Caco-2 (cell line): ENCODE results near the gene RNASET2. TPM values are rescaled to one million over a fixed set of nuclear protein-coding genes. Genes with fewer than 3 reads are reported as not detected.

Experiments
- BruUV-seq: library from RNA; stranded (reverse); fragments of 400-500 nt; replicated peaks from 2 replicates; lab custom pipeline; 2021; lab: Mats Ljungman, UMichigan
- CTCF ChIA-PET: fragments of 300-600 bp; sonication (Branson Sonifier 250); formaldehyde crosslinking; loops from one replicate; lab custom pipeline; 2022; ENCODE audit warnings: antibody characterized with exemption; lab: Charles Lee
- POLR2A ChIA-PET: fragments of 300-600 bp; sonication (Branson Sonifier 250); formaldehyde crosslinking; loops from one replicate; lab custom pipeline; 2022; ENCODE audit warnings: antibody characterized with exemption; lab: Charles Lee
- DNase-seq, 2 experiments: peaks; one replicate each; pipeline versions ENCODE4 v3.0.0 to v3.0.0-alpha.2; 2020 to 2022
- H3K27me3 ChIP-seq: replicated peaks from 2 replicates; pipeline ENCODE4 v1.6.0; 2011; ENCODE audit warnings: low read length; ENCODE audit not compliant: control insufficient read depth, insufficient read depth
- H3K36me3 ChIP-seq: 2 replicates; pipeline ENCODE4 v1.5.1; 2011; ENCODE audit warnings: low read length; ENCODE audit not compliant: control insufficient read depth, insufficient read depth
- H3K4me1 ChIP-seq: fragments of 250-450 bp; sonication (Bioruptor Pico); 2 replicates; pipeline ENCODE4 v1.5.1; 2020; ENCODE audit warnings: mild to moderate bottlenecking
- H3K4me3 ChIP-seq: 2 replicates; pipeline ENCODE4 v1.5.1; 2011; ENCODE audit warnings: low read depth, mild to moderate bottlenecking, control low read depth, low read length
- H3K9me3 ChIP-seq: fragments of 250-450 bp; sonication (Bioruptor Pico); 2 replicates; pipeline ENCODE4 v1.5.1; 2020; ENCODE audit warnings: mild to moderate bottlenecking, moderate library complexity
- H3K27ac Mint-ChIP-seq: one replicate; pipeline ENCODE4 v1.8.0; 2022; ENCODE audit warnings: mixed read lengths; ENCODE audit not compliant: unreplicated experiment
- H3K27me3 Mint-ChIP-seq: one replicate; pipeline ENCODE4 v1.8.0; 2022; ENCODE audit warnings: mixed read lengths; ENCODE audit not compliant: insufficient read depth, unreplicated experiment
- H3K36me3 Mint-ChIP-seq: one replicate; pipeline ENCODE4 v1.8.0; 2022; ENCODE audit warnings: mild to moderate bottlenecking, mixed read lengths; ENCODE audit not compliant: insufficient read depth, unreplicated experiment
- H3K4me1 Mint-ChIP-seq: one replicate; pipeline ENCODE4 v1.8.0; 2022; ENCODE audit warnings: low read depth, mixed read lengths; ENCODE audit not compliant: unreplicated experiment
- H3K4me3 Mint-ChIP-seq: one replicate; pipeline ENCODE4 v1.8.0; 2022; ENCODE audit warnings: mild to moderate bottlenecking, moderate library complexity, mixed read lengths; ENCODE audit not compliant: unreplicated experiment
- H3K9me3 Mint-ChIP-seq: one replicate; pipeline ENCODE4 v1.8.0; 2022; ENCODE audit warnings: mixed read lengths; ENCODE audit not compliant: unreplicated experiment
- intact Hi-C: fragments of 100-400 bp; cut with micrococcal nuclease; formaldehyde crosslinking; loops from one replicate; pipeline ENCODE4 v1.10.0; 2022; ENCODE audit not compliant: unreplicated experiment
- total RNA-seq: library from RNA; stranded (reverse); gene quantifications from 2 replicates; pipeline ENCODE4 v1.2.3, GENCODE V29; 2022
- TF ChIP-seq, protein P1 (sequence below), 2 experiments: fragments of 200-600 bp in 1 of 2; IDR thresholded peaks; 1 replicate in 1 of 2; 2 replicates in 1 of 2; pipeline versions ENCODE4 v1.5.1 to v1.8.0; 2011 to 2022; ENCODE audit warnings: antibody characterized with exemption in 1 of 2, control low read depth in 1 of 2, inconsistent platforms in 1 of 2, low read depth in 1 of 2, low read length in 1 of 2, mild to moderate bottlenecking in 1 of 2, moderate library complexity in 1 of 2; ENCODE audit not compliant: insufficient read depth in 1 of 2, severe bottlenecking in 1 of 2, unreplicated experiment in 1 of 2

RNASET2 gene
- total RNA-seq, 1 experiment from 2014 or later: 59.1 TPM

DNA sequence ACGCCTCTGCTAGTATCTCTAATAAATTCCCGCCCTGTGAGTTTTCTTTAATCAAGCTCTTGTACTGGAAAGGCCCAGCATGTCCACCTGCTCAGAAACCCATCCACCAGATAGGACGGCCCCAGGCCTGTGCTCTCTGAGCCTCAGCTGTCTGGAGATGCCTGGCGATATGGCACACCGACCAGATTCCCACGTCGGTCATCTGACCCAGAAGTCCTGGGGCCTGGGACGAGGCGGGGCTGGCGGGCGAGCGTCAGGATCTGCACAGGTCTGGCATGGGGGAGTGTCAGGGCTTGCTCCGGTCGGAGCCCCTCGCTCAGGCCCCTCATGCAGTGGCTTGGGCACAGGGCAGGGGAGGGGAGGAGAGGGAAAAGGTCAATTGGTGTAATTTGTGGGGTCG, 10.2 kb downstream of the RNASET2 start:
- Histone ChIP-seq H3K4me1 (0 out of 2 replicates have a peak, but pooled peaks cover 6% of the 10 kb centered on the region), H3K27me3 (no peaks in the 10 kb centered on the region), H3K9me3 (no peaks in the 10 kb centered on the region), H3K36me3 (no peaks in the 10 kb centered on the region), H3K4me3 (no peak overlapping the region)
- TF ChIP-seq, protein P1, sequence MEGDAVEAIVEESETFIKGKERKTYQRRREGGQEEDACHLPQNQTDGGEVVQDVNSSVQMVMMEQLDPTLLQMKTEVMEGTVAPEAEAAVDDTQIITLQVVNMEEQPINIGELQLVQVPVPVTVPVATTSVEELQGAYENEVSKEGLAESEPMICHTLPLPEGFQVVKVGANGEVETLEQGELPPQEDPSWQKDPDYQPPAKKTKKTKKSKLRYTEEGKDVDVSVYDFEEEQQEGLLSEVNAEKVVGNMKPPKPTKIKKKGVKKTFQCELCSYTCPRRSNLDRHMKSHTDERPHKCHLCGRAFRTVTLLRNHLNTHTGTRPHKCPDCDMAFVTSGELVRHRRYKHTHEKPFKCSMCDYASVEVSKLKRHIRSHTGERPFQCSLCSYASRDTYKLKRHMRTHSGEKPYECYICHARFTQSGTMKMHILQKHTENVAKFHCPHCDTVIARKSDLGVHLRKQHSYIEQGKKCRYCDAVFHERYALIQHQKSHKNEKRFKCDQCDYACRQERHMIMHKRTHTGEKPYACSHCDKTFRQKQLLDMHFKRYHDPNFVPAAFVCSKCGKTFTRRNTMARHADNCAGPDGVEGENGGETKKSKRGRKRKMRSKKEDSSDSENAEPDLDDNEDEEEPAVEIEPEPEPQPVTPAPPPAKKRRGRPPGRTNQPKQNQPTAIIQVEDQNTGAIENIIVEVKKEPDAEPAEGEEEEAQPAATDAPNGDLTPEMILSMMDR (IDR thresholded peaks at IDR 0.05; ENCODE audit: insufficient read depth in 1 of 2, low read depth in 1 of 2, low read length in 1 of 2, severe bottlenecking in 1 of 2, unreplicated experiment in 1 of 2): no peak
- intact Hi-C loops: no loop called here
- Mint-ChIP-seq H3K4me1 (peaks cover 12% of the 10 kb centered on the region), H3K27me3 (no peaks in the 10 kb centered on the region), H3K4me3 (no peak overlapping the region), H3K9me3 (no peaks in the 10 kb centered on the region), H3K36me3 (peaks cover 9% of the 10 kb centered on the region), H3K27ac (no peak overlapping the region)
- BruUV-seq: no TSS peak
- ChIA-PET CTCF (no interaction called here), POLR2A (no interaction called here)
- no peak for DNase-seq

- TF ChIP-seq, protein P1 (IDR thresholded peaks at IDR 0.05; ENCODE audit: insufficient read depth in 1 of 2, low read depth in 1 of 2, low read length in 1 of 2, severe bottlenecking in 1 of 2, unreplicated experiment in 1 of 2): no peak
- no peaks in the 10 kb centered on the region for H3K4me1 Mint-ChIP-seq
- Histone ChIP-seq H3K27me3 (no peaks in the 10 kb centered on the region), H3K9me3 (no peaks in the 10 kb centered on the region), H3K4me3 (no peak overlapping the region), H3K4me1 (0 out of 2 replicates have a peak, but pooled peaks cover 6% of the 10 kb centered on the region), H3K36me3 (no peaks in the 10 kb centered on the region)
- H3K9me3 Mint-ChIP-seq: no peaks in the 10 kb centered on the region
- DNase-seq: no peak
- BruUV-seq: no TSS peak
- POLR2A ChIA-PET: no interaction called here
- no peak overlapping the region for H3K27ac Mint-ChIP-seq
- H3K4me3 Mint-ChIP-seq: no peak overlapping the region
- intact Hi-C loops: no loop called here
- H3K27me3 Mint-ChIP-seq: no peaks in the 10 kb centered on the region
- H3K36me3 Mint-ChIP-seq: peaks cover 9% of the 10 kb centered on the region
- CTCF ChIA-PET: interaction anchor here (0.6 kb wide), 1 partner anchor 95 kb away, joined by 8 read pairs; no protein-coding TSS in a partner anchor
These were observed 11.6 kb downstream of the RNASET2 start for GRCh38 chr6:166944666-166945256.

- intact Hi-C loops: no loop called here
- no peaks in the 10 kb centered on the region for H3K36me3 ChIP-seq
These were observed 13.8 kb downstream of the RNASET2 start for GRCh38 chr6:166942393-166943168.

More at GRCh38 chr6:166942393-166943168, 13.8 kb downstream of the RNASET2 start:
- no peak overlapping the region for H3K4me3 Mint-ChIP-seq
- H3K27ac Mint-ChIP-seq: no peak overlapping the region
- Histone ChIP-seq H3K4me3 (no peak overlapping the region), H3K9me3 (no peaks in the 10 kb centered on the region), H3K4me1 (no peaks in the 10 kb centered on the region), H3K27me3 (no peaks in the 10 kb centered on the region)
- TF ChIP-seq, protein P1 (IDR thresholded peaks at IDR 0.05; ENCODE audit: insufficient read depth in 1 of 2, low read depth in 1 of 2, low read length in 1 of 2, severe bottlenecking in 1 of 2, unreplicated experiment in 1 of 2): no peak
- H3K27me3 Mint-ChIP-seq: no peaks in the 10 kb centered on the region
- DNase-seq: no peak
- no peaks in the 10 kb centered on the region for H3K4me1 Mint-ChIP-seq
- POLR2A ChIA-PET: no interaction called here
- H3K36me3 Mint-ChIP-seq: peaks cover 9% of the 10 kb centered on the region
- no TSS peak for BruUV-seq
- CTCF ChIA-PET: no interaction called here
- no peaks in the 10 kb centered on the region for H3K9me3 Mint-ChIP-seq
